Progenitor cell of endocrine pancreas (in vitro differentiated cells): Measurements from ENCODE around the gene CLIC5. TPM values are rescaled to one million over a fixed set of nuclear protein-coding genes. Genes with fewer than 3 reads are reported as not detected.

Experiments
- DNase-seq: peaks from one replicate; pipeline ENCODE4 v3.0.0; 2021; ENCODE audit warnings: low spot score; ENCODE audit not compliant: unreplicated experiment
- H3K27ac Mint-ChIP-seq: 2 replicates; pipeline ENCODE4 v1.8.0; 2021; ENCODE audit warnings: mild to moderate bottlenecking, moderate library complexity, mixed read lengths
- H3K27me3 Mint-ChIP-seq: 2 replicates; pipeline ENCODE4 v1.8.0; 2021; ENCODE audit warnings: mixed read lengths
- H3K36me3 Mint-ChIP-seq: 2 replicates; pipeline ENCODE4 v1.8.0; 2022; ENCODE audit warnings: mixed read lengths; ENCODE audit not compliant: insufficient read depth
- H3K4me1 Mint-ChIP-seq: 2 replicates; pipeline ENCODE4 v1.8.0; 2021; ENCODE audit warnings: low read depth, mixed read lengths
- H3K4me3 Mint-ChIP-seq: 2 replicates; pipeline ENCODE4 v1.8.0; 2021; ENCODE audit warnings: low read depth, mild to moderate bottlenecking, moderate library complexity, mixed read lengths
- H3K9me3 Mint-ChIP-seq: 2 replicates; pipeline ENCODE4 v1.8.0; 2021; ENCODE audit warnings: low read depth, mixed read lengths
- total RNA-seq: library from RNA; stranded (reverse); gene quantifications from 2 replicates; pipeline ENCODE4 v1.2.1, GENCODE V29; 2021
- TF ChIP-seq, protein P1 (sequence below): fragments of 200-600 bp; sonication (generic); IDR thresholded peaks from one replicate; pipeline ENCODE4 v1.5.0; 2021; ENCODE audit warnings: antibody characterized with exemption, mild to moderate bottlenecking; ENCODE audit not compliant: unreplicated experiment

CLIC5 gene
- total RNA-seq, 1 donor from 2014 or later, result 35.9 TPM

DNA sequence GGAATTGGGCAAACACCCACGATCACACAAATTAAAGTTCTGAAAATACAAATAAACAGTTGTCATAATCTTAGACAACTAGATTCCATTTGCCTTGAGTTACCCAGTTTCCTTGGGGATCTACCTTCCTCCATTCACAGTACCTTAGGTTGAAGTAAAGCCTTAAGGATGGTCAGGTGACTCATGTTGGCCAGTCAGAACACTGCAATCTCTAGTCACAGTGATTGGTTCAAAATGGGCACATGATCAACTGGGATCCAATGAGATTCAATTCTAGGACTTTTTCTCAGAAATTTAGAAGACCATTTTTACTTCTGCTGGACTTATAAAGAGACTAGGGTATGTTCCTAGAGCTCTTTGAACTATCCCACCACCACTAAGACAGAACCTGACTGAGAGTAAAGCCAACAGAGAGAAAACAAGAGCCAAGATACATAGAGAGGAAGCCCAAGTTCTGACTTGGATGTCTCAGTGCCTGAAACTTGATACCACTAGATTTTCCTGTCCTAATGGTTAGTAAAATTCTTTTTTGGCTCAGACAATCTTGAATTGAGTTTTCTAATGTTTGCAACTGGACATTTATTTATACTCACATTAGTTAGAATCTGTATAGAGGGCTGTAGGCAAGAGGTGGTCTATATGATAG is 8.6 kb upstream of the CLIC5 start:
- Mint-ChIP-seq H3K27me3 (no peaks in the 10 kb centered on the region), H3K36me3 (peaks cover 7% of the 10 kb centered on the region), H3K27ac (no peak overlapping the region), H3K4me1 (no peaks in the 10 kb centered on the region), H3K4me3 (no peak overlapping the region), H3K9me3 (peaks cover 3% of the 10 kb centered on the region)
- TF ChIP-seq, protein P1, sequence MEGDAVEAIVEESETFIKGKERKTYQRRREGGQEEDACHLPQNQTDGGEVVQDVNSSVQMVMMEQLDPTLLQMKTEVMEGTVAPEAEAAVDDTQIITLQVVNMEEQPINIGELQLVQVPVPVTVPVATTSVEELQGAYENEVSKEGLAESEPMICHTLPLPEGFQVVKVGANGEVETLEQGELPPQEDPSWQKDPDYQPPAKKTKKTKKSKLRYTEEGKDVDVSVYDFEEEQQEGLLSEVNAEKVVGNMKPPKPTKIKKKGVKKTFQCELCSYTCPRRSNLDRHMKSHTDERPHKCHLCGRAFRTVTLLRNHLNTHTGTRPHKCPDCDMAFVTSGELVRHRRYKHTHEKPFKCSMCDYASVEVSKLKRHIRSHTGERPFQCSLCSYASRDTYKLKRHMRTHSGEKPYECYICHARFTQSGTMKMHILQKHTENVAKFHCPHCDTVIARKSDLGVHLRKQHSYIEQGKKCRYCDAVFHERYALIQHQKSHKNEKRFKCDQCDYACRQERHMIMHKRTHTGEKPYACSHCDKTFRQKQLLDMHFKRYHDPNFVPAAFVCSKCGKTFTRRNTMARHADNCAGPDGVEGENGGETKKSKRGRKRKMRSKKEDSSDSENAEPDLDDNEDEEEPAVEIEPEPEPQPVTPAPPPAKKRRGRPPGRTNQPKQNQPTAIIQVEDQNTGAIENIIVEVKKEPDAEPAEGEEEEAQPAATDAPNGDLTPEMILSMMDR, result no peak
- DNase-seq, result no peak

DNA sequence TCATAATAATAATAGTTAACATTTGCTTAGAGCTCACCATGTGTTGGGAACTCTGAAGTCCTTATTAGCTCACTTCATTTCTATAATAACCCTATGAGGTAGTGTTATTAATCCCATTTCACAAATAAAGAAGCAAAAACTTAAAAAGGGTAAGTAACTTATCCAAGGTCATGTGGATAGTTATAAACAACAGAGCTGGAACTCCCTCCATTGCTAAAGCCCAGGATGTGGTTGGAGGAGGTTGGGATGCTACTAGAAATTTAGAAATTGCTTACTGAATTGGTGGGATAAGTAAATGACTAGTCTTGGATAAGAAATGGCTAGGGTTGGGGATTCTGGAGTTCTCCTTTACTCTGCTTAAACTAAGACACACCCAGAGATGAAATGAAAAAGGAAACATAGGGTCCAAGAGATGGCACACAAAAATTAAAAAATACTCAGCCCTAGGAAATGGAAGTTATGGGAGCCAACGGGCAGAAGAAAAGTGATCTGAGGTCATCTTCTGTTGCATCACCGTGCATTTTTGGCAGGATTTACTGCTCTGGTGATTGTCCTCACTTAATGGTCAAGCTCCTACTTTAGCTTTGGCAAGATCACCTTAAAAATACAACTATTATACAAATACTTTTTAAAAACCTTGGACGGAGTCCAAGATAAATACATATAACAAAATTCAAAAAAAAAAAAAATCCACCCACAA is 7.7 kb upstream of the CLIC5 start:
- Mint-ChIP-seq H3K27ac (no peak overlapping the region), H3K36me3 (peaks cover 7% of the 10 kb centered on the region), H3K4me3 (no peak overlapping the region), H3K9me3 (peaks cover 3% of the 10 kb centered on the region), H3K4me1 (no peaks in the 10 kb centered on the region), H3K27me3 (no peaks in the 10 kb centered on the region)
- DNase-seq, result no peak
- TF ChIP-seq, protein P1, result no peak

DNA sequence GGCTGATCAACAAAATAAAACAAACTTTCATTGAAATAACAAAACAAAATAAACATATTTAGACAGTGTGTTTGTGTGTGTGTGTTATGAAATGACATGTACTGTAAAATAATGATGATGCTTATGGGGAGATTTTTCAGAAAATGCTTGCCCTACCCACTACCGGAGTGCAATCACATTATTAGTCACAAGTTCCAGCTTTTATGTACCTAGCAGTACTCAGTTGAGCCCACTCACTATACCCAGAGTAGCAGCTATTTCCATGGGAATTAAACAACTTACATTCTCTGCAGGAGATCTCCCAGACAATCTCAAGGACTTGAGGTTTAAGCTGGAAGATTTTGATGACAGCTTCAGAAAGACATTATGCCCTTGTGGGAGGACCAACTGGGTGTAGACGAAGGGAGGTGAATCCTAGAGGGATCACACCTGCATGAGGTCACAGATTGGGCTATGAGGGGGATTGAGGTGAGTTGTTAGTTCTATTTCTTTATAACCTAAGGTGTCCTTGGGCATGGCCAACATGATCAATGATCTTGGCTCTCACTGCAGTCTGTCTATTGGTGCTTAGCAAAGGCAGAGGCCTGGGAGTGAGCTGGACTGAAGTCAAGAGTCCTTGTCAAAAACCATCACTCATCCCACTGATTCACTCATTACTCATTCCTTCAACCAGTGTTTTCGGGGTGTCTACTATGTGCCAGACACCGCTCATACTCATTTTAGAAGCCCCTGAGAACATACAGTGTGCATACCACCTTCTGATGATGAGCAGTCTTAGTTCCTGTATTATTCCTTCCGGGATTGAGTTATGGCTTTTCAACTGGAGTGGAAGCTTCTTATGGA is 6.7 kb upstream of the CLIC5 start:
- Mint-ChIP-seq H3K4me3 (no peak overlapping the region), H3K27ac (no peak overlapping the region), H3K9me3 (peaks cover 3% of the 10 kb centered on the region), H3K4me1 (no peaks in the 10 kb centered on the region), H3K27me3 (peaks cover 6% of the 10 kb centered on the region), H3K36me3 (peaks cover 9% of the 10 kb centered on the region)
- no peak for DNase-seq
- TF ChIP-seq, protein P1, result no peak

DNA sequence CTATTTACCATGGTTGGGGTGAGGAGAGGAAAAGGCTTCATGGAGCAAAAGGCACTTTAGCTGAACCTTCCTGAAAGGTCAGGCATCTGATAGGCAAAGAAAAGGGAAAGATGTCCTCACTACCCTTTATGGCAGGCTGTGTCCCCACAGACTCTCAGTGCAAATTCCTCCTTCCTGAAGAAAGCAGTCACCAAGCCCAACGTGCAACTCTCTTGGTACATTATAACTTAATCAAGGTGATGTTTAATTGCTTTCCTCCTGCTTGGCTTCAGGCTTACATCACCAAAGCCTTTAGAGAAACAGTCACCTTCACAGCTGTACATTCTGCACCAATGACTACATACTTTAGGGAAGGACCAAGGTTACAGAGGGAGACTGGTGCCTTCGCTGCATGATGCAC is 2.1 kb upstream of the CLIC5 start:
- Mint-ChIP-seq H3K27me3 (peaks cover 10% of the 10 kb centered on the region), H3K36me3 (peaks cover 4% of the 10 kb centered on the region), H3K4me1 (peaks cover 20% of the 10 kb centered on the region), H3K9me3 (no peaks in the 10 kb centered on the region), H3K27ac (no peak overlapping the region), H3K4me3 (no peak overlapping the region)
- TF ChIP-seq, protein P1, result no peak
- no peak for DNase-seq

DNA sequence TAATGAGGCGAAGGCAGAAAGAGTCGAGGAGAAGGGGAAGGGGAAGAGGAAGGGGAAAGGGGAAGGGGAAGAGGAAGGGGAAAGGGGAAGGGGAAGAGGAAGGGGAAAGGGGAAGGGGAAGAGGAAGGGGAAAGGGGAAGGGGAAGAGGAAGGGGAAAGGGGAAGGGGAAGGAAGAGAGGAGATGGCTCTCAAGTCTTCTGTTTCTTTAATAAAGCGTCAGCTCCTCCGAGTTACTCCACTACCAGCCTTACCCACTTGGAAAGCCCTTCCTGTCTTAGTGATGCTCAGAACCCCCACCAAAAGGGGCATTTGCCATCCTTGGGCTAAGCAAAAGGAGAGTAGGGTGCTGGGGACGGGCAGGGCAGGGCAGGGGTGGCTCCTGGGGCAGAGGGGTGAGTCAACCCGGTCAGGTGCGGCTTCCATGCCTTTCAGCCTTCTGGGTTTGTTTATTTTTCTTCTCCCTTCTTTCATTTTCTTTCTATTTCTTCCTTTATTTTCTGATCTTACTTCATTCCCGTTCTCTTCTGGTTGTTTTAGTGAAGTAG is 476 bp upstream of the CLIC5 start:
- Mint-ChIP-seq H3K4me1 (peaks cover 28% of the 10 kb centered on the region), H3K27me3 (peaks cover 10% of the 10 kb centered on the region), H3K36me3 (peaks cover 2% of the 10 kb centered on the region), H3K27ac (no peak overlapping the region), H3K9me3 (no peaks in the 10 kb centered on the region), H3K4me3 (peak overlapping the region; percentile 60)
- TF ChIP-seq, protein P1, result no peak
- no peak for DNase-seq
